ENCODE results near the gene LRRD1.

LRRD1 gene

GRCh38 chr7:92131764-92132330 lies 47.1 kb downstream of the LRRD1 start:
- peak overlapping the region; percentile 84 for H3K4me3 ChIP-seq (replicated peaks; ENCODE audit: low read depth, low read length)
- no peak for DNase-seq (ENCODE audit: low read depth)
- TF ChIP-seq CTCF (IDR thresholded peaks at IDR 0.05; ENCODE audit: low read length, missing control alignments) = no peak

GRCh38 chr7:92131093-92131492 lies 47.8 kb downstream of the LRRD1 start:
- no peak for DNase-seq (ENCODE audit: low read depth)
- no peak for TF ChIP-seq CTCF (IDR thresholded peaks at IDR 0.05; ENCODE audit: low read length, missing control alignments)
- no peak overlapping the region for H3K4me3 ChIP-seq (replicated peaks; ENCODE audit: low read depth, low read length)

- no peak for DNase-seq (ENCODE audit: low read depth)
- no peak for TF ChIP-seq CTCF (IDR thresholded peaks at IDR 0.05; ENCODE audit: low read length, missing control alignments)
- H3K4me3 ChIP-seq (replicated peaks; ENCODE audit: low read depth, low read length) = no peak overlapping the region
These were observed 57.3 kb downstream of the LRRD1 start for GRCh38 chr7:92121681-92122080.

- DNase-seq (ENCODE audit: low read depth) = no peak
- H3K4me3 ChIP-seq (replicated peaks; ENCODE audit: low read depth, low read length) = no peak overlapping the region
- TF ChIP-seq CTCF (IDR thresholded peaks at IDR 0.05; ENCODE audit: low read length, missing control alignments) = no peak
These were observed 59.7 kb downstream of the LRRD1 start for GRCh38 chr7:92119213-92119759.

GRCh38 chr7:92116949-92117348 lies 62.0 kb downstream of the LRRD1 start:
- H3K4me3 ChIP-seq (replicated peaks; ENCODE audit: low read depth, low read length) = no peak overlapping the region
- no peak for DNase-seq (ENCODE audit: low read depth)
- TF ChIP-seq CTCF (IDR thresholded peaks at IDR 0.05; ENCODE audit: low read length, missing control alignments) = no peak

- no peak for TF ChIP-seq CTCF (IDR thresholded peaks at IDR 0.05; ENCODE audit: low read length, missing control alignments)
- DNase-seq (ENCODE audit: low read depth) = no peak
- no peak overlapping the region for H3K4me3 ChIP-seq (replicated peaks; ENCODE audit: low read depth, low read length)
These were observed 63.1 kb downstream of the LRRD1 start for GRCh38 chr7:92115821-92116220.

GRCh38 chr7:92110857-92111256 lies 68.1 kb downstream of the LRRD1 start:
- DNase-seq (ENCODE audit: low read depth) = no peak
- H3K4me3 ChIP-seq (replicated peaks; ENCODE audit: low read depth, low read length) = no peak overlapping the region
- TF ChIP-seq CTCF (IDR thresholded peaks at IDR 0.05; ENCODE audit: low read length, missing control alignments) = no peak

Data from fibroblast of pulmonary artery (primary cell).